GM15510 (cell line): Measurements from ENCODE around the gene PAQR5.

Experiments
- POLR2A ChIP-seq: IDR thresholded peaks from 3 replicates; pipeline ENCODE4 v1.6.1; 2011; ENCODE audit warnings: borderline replicate concordance; ENCODE audit not compliant: insufficient read length; ENCODE audit errors: extremely low read depth

The PAQR5 gene

GRCh38 chr15:69298697-69299441, at the start of gene PAQR5:
TSS of gene PAQR5 (plus strand) at chr15:69298912. CDS start at chr15:69360081, 61,169 bp downstream.
- no peak for TF ChIP-seq POLR2A

GRCh38 chr15:69253156-69253555, 45.6 kb upstream of the PAQR5 start:
- no peak for TF ChIP-seq POLR2A

- no peak for TF ChIP-seq POLR2A
Observed at GRCh38 chr15:69265347-69265955, 33.3 kb upstream of the PAQR5 start.

- TF ChIP-seq POLR2A, result no peak
Observed at GRCh38 chr15:69271217-69271616, 27.5 kb upstream of the PAQR5 start.

GRCh38 chr15:69272139-69272538, 26.6 kb upstream of the PAQR5 start:
- TF ChIP-seq POLR2A, result no peak

GRCh38 chr15:69272891-69273290, 25.8 kb upstream of the PAQR5 start:
- no peak for TF ChIP-seq POLR2A

- TF ChIP-seq POLR2A, result no peak
Observed at GRCh38 chr15:69275074-69275670, 23.5 kb upstream of the PAQR5 start.

- no peak for TF ChIP-seq POLR2A
Observed at GRCh38 chr15:69275933-69276560, 22.7 kb upstream of the PAQR5 start.

- TF ChIP-seq POLR2A, result no peak
Observed at GRCh38 chr15:69277316-69277715, 21.4 kb upstream of the PAQR5 start.

- no peak for TF ChIP-seq POLR2A
Observed at GRCh38 chr15:69279636-69280035, 19.1 kb upstream of the PAQR5 start.

- TF ChIP-seq POLR2A, result no peak
Observed at GRCh38 chr15:69280783-69281182, 17.9 kb upstream of the PAQR5 start.

GRCh38 chr15:69282104-69282743, 16.5 kb upstream of the PAQR5 start:
- TF ChIP-seq POLR2A, result no peak

- no peak for TF ChIP-seq POLR2A
Observed at GRCh38 chr15:69285834-69286233, 12.9 kb upstream of the PAQR5 start.

- TF ChIP-seq POLR2A, result no peak
Observed at GRCh38 chr15:69288011-69288410, 10.7 kb upstream of the PAQR5 start.
